HG02588 (cell line): ENCODE measurements around the gene FAAP20.

Source experiments
- ATAC-seq: cut with Tn5 transposase; IDR thresholded peaks from one replicate; pipeline ENCODE4 v1.9.1; 2021; ENCODE audit warnings: mild to moderate bottlenecking, moderate library complexity; ENCODE audit not compliant: unreplicated experiment

FAAP20 gene

DNA sequence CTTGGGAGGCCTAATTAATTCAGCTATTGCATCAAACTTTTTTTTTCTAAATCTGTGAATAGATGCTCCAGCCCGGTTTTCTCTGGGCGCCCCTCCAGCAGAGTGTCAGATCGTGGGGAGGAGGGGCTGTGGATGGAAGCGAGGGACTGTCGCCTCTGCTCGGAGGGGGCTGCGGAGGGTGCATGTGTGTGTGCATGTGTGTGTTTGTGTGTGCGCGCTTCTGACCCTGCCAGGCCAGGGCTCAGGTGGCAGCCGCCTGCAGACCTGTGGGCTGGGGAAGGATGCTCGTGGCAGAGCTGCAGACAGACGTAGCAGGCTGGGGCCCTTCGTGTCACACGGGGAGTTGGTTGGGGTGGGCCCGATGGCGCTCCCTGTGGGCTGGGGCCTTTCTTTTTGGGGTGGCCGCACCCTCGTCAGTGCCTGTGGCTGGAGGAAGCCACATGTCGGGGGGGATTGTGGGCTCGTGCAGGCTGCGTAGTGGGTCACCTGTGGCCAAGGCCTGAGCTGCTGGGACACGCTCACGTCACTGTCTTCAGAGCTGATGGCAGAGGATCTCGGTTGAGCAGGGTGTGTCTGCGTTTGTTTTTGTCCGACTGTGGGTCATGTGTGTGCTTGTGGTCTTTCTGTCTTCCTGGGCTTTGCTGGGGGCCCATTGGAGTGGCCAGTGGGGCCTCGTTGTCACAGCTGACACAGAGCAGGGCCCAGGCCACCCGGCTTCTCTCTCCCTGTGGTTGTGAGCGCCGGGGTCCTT lies 36.4 kb upstream of the FAAP20 start:
- no peak for ATAC-seq

DNA sequence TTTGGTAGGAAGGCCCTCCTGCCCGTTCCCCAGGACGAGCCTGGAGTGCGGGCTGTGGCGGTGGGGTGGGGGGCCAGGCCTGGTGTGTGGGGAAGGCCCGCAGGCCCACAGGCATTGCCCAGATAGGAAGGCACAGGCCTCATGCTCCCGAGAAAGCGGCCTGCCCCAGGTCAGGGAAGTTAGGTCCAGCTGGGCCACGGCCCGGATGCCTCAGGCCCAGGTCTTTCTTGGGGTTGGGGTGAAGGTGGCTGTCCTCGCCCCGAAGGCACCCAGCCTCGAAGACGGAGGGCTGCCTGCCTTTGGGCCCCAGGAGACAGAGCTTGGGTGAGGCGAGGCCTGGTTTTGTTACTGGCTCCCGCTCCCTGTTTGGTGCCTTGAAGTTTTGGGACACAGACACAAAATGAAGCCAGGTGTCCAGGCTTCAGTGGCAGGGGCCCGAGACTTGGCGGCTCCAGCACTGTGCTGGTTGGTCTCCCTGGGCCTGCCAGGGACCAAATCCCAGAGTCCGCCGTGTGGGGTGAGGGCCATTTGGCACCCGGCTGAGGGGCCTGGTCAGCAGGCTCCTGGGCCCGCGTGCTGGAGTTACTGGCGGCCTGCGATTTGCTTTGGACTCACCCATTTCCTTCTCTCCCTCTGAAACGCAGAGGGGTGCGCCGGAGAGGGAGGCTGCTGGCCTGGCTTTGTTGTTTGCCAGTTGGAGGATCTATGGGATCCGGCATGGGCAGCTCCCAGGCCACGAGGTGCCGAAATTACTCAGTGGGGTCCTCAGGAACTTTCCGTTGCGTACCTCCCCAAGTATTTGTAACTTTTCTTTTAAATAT lies 35.5 kb upstream of the FAAP20 start:
- ATAC-seq, result no peak

DNA sequence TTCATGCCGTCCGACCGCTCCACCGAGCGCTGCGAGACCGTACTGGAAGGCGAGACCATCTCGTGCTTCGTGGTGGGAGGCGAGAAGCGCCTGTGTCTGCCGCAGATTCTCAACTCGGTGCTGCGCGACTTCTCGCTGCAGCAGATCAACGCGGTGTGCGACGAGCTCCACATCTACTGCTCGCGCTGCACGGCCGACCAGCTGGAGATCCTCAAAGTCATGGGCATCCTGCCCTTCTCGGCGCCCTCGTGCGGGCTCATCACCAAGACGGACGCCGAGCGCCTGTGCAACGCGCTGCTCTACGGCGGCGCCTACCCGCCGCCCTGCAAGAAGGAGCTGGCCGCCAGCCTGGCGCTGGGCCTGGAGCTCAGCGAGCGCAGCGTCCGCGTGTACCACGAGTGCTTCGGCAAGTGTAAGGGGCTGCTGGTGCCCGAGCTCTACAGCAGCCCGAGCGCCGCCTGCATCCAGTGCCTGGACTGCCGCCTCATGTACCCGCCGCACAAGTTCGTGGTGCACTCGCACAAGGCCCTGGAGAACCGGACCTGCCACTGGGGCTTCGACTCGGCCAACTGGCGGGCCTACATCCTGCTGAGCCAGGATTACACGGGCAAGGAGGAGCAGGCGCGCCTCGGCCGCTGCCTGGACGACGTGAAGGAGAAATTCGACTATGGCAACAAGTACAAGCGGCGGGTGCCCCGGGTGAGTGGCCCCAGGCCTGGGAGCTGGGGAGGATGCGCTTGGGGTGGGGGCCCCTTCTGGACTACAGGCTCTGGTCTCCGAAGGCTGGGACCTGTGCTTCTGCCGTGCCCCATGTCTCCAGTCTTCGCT lies 34.7 kb upstream of the FAAP20 start:
- no peak for ATAC-seq

DNA sequence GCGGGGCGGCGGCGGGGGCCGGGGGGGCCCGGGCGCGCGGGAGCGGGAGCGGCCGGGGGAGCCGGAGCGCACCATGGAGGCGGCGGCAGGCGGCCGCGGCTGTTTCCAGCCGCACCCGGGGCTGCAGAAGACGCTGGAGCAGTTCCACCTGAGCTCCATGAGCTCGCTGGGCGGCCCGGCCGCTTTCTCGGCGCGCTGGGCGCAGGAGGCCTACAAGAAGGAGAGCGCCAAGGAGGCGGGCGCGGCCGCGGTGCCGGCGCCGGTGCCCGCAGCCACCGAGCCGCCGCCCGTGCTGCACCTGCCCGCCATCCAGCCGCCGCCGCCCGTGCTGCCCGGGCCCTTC lies 34.1 kb upstream of the FAAP20 start:
- ATAC-seq, result no peak

DNA sequence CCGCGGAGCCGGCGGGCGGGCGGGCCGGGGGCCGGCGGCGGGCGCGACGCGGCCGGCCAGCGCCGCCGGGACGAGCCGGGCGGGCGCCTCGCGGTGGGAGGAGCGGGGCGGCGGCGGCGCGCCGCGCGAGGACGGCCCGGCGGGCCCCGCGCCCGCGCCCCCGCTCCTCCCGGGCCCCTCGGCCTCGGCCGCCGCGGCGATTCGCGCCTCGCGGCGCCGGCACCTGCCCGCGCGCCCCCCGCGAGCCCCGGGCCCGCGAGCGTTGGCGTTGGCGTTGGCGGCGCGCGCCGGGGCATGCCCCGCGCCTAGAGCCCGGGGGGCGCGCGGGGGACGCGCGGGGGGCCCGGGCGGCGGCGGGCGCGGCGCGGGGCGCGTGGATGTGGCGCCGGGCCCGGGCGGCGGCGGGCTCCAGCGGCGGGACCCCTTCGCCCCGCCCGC lies 33.6 kb upstream of the FAAP20 start, which contains the start of gene SKI:
TSS of gene SKI (plus strand) at position 163 of the 438 bp plus-strand sequence. CDS start 448 bp downstream, outside the sequence.
- no peak for ATAC-seq

GRCh38 chr1:2227346-2228156 lies 33.0 kb upstream of the FAAP20 start:
- peak; percentile 80 for ATAC-seq

GRCh38 chr1:2226525-2227345 lies 32.2 kb upstream of the FAAP20 start:
- no peak for ATAC-seq

- ATAC-seq, result no peak
These were observed 30.3 kb upstream of the FAAP20 start for GRCh38 chr1:2224631-2225428.

- ATAC-seq, result no peak
These were observed 29.6 kb upstream of the FAAP20 start for GRCh38 chr1:2224170-2224584.

DNA sequence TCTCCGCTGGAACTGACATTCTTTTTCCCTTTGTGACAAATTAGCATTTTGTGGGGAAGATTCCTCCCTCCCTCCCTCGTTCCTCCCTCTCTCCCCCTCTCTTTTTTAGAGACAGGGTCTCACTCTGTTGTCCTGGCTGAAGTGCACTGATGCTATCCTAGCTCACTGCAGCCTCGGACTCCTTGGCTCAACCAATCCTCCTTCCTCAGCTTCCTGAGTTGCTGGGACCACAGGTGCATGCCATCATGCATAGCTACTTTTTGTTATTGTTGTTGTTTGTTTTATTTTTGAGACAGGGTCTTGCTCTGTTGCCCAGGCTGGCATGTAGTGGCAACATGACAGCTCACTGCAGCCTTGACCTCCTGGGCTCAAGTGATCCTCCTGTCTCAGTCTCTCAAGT lies 26.7 kb upstream of the FAAP20 start:
- no peak for ATAC-seq

DNA sequence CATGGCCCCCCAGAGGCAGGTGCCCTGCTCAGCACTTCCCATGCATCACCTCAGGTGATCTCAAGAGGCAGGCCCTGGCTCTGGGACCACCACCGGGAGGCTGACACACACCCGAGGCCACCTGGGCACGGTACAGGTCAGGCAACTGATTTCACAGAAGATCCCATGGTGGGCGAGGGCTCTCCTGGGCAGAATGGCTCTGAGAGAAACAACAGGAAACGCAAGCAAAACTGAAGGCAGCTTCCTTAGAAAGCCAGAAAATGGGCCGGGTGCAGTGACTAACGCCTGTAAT lies 22.1 kb upstream of the FAAP20 start:
- no peak for ATAC-seq

GRCh38 chr1:2215909-2216766 lies 21.6 kb upstream of the FAAP20 start:
- no peak for ATAC-seq

GRCh38 chr1:2215329-2215728 lies 20.8 kb upstream of the FAAP20 start:
- no peak for ATAC-seq

- no peak for ATAC-seq
These were observed 20.1 kb upstream of the FAAP20 start for GRCh38 chr1:2214541-2215241.

DNA sequence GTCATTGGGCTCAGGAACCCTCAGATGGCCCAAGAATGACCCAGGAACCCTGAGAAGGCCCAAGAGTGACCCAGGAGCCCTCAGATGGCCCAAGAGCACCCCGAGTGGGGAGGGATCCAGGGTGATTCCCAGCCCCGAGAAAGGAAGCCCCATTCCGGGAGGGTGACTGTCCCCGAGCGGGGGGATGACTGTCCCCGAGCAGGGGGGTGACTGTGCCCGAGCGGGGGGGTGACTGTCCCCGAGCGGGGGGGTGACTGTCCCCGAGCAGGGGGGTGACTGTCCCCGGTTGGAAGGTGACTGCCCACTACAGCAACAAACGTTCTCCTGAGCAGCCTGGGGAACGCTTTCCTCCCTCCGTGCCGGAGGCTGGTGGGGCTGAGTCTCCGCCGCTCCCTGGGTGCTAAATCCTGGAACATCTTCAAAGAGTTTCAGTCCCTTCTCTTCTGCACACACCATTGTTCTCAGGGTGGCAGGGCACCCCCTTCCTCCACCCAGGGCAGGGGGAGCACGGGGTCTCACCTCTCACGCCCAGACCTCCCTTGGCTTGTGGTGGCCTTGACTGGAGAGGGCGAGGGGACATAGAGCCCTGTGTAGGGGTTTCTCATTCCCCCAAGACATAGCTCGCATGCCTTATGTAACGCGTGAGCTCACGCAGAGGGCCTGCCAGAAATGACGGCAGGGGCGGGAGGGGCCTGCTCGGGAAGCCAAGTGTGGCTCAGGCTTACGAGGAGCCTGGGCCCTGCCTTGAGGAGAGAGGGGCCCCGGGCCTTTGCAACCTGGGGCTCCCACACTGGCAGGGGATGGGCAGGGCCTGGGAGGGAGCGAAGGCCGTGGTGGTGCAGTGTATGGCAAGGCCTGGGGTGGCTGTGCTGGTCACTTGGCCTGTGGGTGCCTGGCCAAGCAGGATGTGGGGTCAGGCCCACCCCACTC lies 19.3 kb upstream of the FAAP20 start:
- ATAC-seq, result no peak
